H1 (cell line): ENCODE data around the gene EN1. TPM values are rescaled to one million over a fixed set of nuclear protein-coding genes. Genes with fewer than 3 reads are reported as not detected.

Experiments
- CTCF ChIA-PET: fragments of 300-600 bp; sonication (Branson Sonifier 250); formaldehyde crosslinking; loops from one replicate; lab custom pipeline; 2021; ENCODE audit not compliant: partially characterized antibody; lab: Charles Lee
- POLR2A ChIA-PET: fragments of 300-600 bp; sonication (Branson Sonifier 250); formaldehyde crosslinking; loops from one replicate; lab custom pipeline; 2021; ENCODE audit warnings: inconsistent platforms; ENCODE audit not compliant: partially characterized antibody; lab: Charles Lee
- DNase-seq, 2 experiments: peaks; one replicate each; pipeline versions ENCODE4 v3.0.0 to v3.0.0-alpha.2; 2010 to 2022; ENCODE audit warnings: low spot score in 2 of 2, low read depth in 1 of 2, mixed read lengths in 1 of 2
- FAIRE-seq: peaks from 2 replicates; lab custom pipeline; 2011; peaks lifted over from hg19 to GRCh38; lab: Jason Lieb, UNC
- H2AFZ ChIP-seq: 2 replicates; pipeline ENCODE4 v1.8.1; 2012; ENCODE audit warnings: low read length, inconsistent platforms
- H2AK5ac ChIP-seq: 2 replicates; pipeline ENCODE4 v1.6.1; 2013; ENCODE audit warnings: low read depth, low read length
- H2BK120ac ChIP-seq: replicated peaks from 2 replicates; pipeline ENCODE3; 2013; ENCODE audit warnings: low read depth, low read length, inconsistent platforms
- H2BK12ac ChIP-seq: 2 replicates; pipeline ENCODE4 v1.6.1; 2013; ENCODE audit warnings: low read depth, low read length
- H2BK15ac ChIP-seq: 2 replicates; pipeline ENCODE4 v1.6.1; 2013; ENCODE audit warnings: low read length
- H2BK20ac ChIP-seq: 2 replicates; pipeline ENCODE4 v1.6.1; 2013; ENCODE audit warnings: low read length
- H2BK5ac ChIP-seq: 2 replicates; pipeline ENCODE4 v1.6.1; 2013; ENCODE audit warnings: low read depth, low read length
- H3K14ac ChIP-seq: 2 replicates; pipeline ENCODE4 v1.6.1; 2013; ENCODE audit warnings: inconsistent platforms; ENCODE audit not compliant: insufficient read length
- H3K18ac ChIP-seq: 2 replicates; pipeline ENCODE4 v1.6.1; 2013; ENCODE audit warnings: low read length; ENCODE audit errors: extremely low read depth
- H3K23ac ChIP-seq: 2 replicates; pipeline ENCODE4 v1.6.1; 2013; ENCODE audit warnings: inconsistent platforms; ENCODE audit not compliant: insufficient read length
- H3K23me2 ChIP-seq: 2 replicates; pipeline ENCODE4 v1.6.1; 2013; ENCODE audit warnings: low read depth, low read length
- H3K27ac ChIP-seq: 2 replicates; pipeline ENCODE4 v1.6.1; 2011; ENCODE audit warnings: low read depth, low read length, inconsistent platforms
- H3K27me3 ChIP-seq, 4 experiments: replicated peaks in 1 of 4; 1 replicate in 1 of 4; 2 replicates in 3 of 4; pipeline versions ENCODE4 v1.6.1 to v1.8.1; 2011 to 2013; ENCODE audit warnings: low read length in 3 of 4, mild to moderate bottlenecking in 3 of 4, inconsistent platforms in 2 of 4, mixed read lengths in 2 of 4, moderate library complexity in 1 of 4; ENCODE audit not compliant: control insufficient read depth in 3 of 4, insufficient read depth in 3 of 4; ENCODE audit errors: extremely low read depth in 1 of 4
- H3K36me3 ChIP-seq, 4 experiments: 2 replicates each; pipeline versions ENCODE4 v1.6.1 to v1.8.1; 2011 to 2013; ENCODE audit warnings: mild to moderate bottlenecking in 4 of 4, low read length in 3 of 4, moderate library complexity in 2 of 4, control low read depth in 1 of 4, inconsistent platforms in 1 of 4; ENCODE audit not compliant: insufficient read depth in 4 of 4, control insufficient read depth in 2 of 4
- H3K4ac ChIP-seq: replicated peaks from 2 replicates; pipeline ENCODE3; 2013; ENCODE audit warnings: low read length, low read depth, mixed read lengths, inconsistent platforms; ENCODE audit not compliant: insufficient read length
- H3K4me1 ChIP-seq, 4 experiments: replicated peaks in 1 of 4; 1 replicate in 1 of 4; 2 replicates in 3 of 4; pipeline versions ENCODE4 v1.6.1 to v1.8.1; 2011 to 2013; ENCODE audit warnings: low read length in 3 of 4, inconsistent platforms in 2 of 4, mixed read lengths in 1 of 4; ENCODE audit not compliant: insufficient read depth in 4 of 4, control insufficient read depth in 3 of 4
- H3K4me2 ChIP-seq, 2 experiments: 2 replicates each; pipeline versions ENCODE4 v1.6.1 to v1.8.1; 2011 to 2013; ENCODE audit warnings: low read depth in 2 of 2, low read length in 2 of 2, control low read depth in 1 of 2, inconsistent platforms in 1 of 2, mild to moderate bottlenecking in 1 of 2; ENCODE audit not compliant: insufficient read depth in 1 of 2
- H3K4me3 ChIP-seq, 4 experiments: fragments of 200-600, 300-600 bp in 1 of 4; sonication (generic), shearing (Covaris generic), sonication (Bioruptor Twin) in 1 of 4; 2 replicates each; pipeline versions ENCODE4 v1.5.1 to v1.8.1; 2011 to 2016; ENCODE audit warnings: low read length in 4 of 4, low read depth in 3 of 4, control low read depth in 2 of 4, inconsistent platforms in 2 of 4, mild to moderate bottlenecking in 2 of 4, mixed read lengths in 1 of 4, moderate library complexity in 1 of 4; ENCODE audit not compliant: insufficient read depth in 2 of 4; ENCODE audit errors: extremely low read depth in 1 of 4
- H3K56ac ChIP-seq: replicated peaks from 2 replicates; pipeline ENCODE3; 2013; ENCODE audit warnings: low read depth, mild to moderate bottlenecking, mixed read lengths, low read length, inconsistent platforms; ENCODE audit not compliant: insufficient read length
- H3K79me1 ChIP-seq: 2 replicates; pipeline ENCODE4 v1.6.1; 2013; ENCODE audit warnings: low read depth, low read length, control low read depth
- H3K79me2 ChIP-seq, 2 experiments: 2 replicates each; pipeline versions ENCODE4 v1.6.1 to v1.8.1; 2012 to 2013; ENCODE audit warnings: low read length in 2 of 2, mild to moderate bottlenecking in 2 of 2, inconsistent platforms in 1 of 2; ENCODE audit not compliant: insufficient read depth in 2 of 2, control insufficient read depth in 1 of 2
- H3K9ac ChIP-seq, 4 experiments: replicated peaks in 1 of 4; 1 replicate in 1 of 4; 2 replicates in 3 of 4; pipeline versions ENCODE4 v1.6.1 to v1.8.1; 2011 to 2013; ENCODE audit warnings: low read depth in 3 of 4, low read length in 3 of 4, control low read depth in 2 of 4, mild to moderate bottlenecking in 2 of 4, moderate library complexity in 2 of 4, inconsistent platforms in 1 of 4; ENCODE audit errors: extremely low read depth in 1 of 4
- H3K9me3 ChIP-seq, 2 experiments: 2 replicates each; pipeline versions ENCODE4 v1.6.1 to v1.8.1; 2012 to 2013; ENCODE audit warnings: mild to moderate bottlenecking in 2 of 2, moderate library complexity in 2 of 2, control low read depth in 1 of 2, inconsistent platforms in 1 of 2, low read depth in 1 of 2, low read length in 1 of 2, mixed read lengths in 1 of 2; ENCODE audit not compliant: insufficient read depth in 2 of 2
- H4K20me1 ChIP-seq, 2 experiments: replicated peaks in 1 of 2; 2 replicates each; pipeline versions ENCODE3 to v1.8.1; 2011 to 2013; ENCODE audit warnings: inconsistent platforms in 2 of 2, low read length in 2 of 2, mild to moderate bottlenecking in 1 of 2; ENCODE audit not compliant: insufficient read depth in 2 of 2, control insufficient read depth in 1 of 2
- H4K5ac ChIP-seq: 2 replicates; pipeline ENCODE4 v1.6.1; 2013; ENCODE audit warnings: low read length, low read depth, mixed read lengths, inconsistent platforms; ENCODE audit not compliant: insufficient read length
- H4K8ac ChIP-seq: 2 replicates; pipeline ENCODE4 v1.8.0; 2013; ENCODE audit warnings: mild to moderate bottlenecking, moderate library complexity, low read length, inconsistent platforms; ENCODE audit not compliant: insufficient read depth; ENCODE audit errors: extremely low read depth
- H4K91ac ChIP-seq: replicated peaks from 2 replicates; pipeline ENCODE3; 2013; ENCODE audit warnings: low read length, mixed read lengths, inconsistent platforms; ENCODE audit not compliant: insufficient read length
- BRCA1 ChIP-seq: IDR thresholded peaks from 2 replicates; pipeline ENCODE4 v1.6.1; 2012; ENCODE audit warnings: low read depth, low read length, improper control_type of control experiment
- CTCF ChIP-seq, 3 experiments: IDR thresholded peaks; 1 replicate in 2 of 3; 2 replicates in 1 of 3; pipeline versions ENCODE4 v1.5.1 to v1.6.1; 2011; ENCODE audit warnings: low read length in 3 of 3, mild to moderate bottlenecking in 3 of 3, inconsistent platforms in 2 of 3, low read depth in 1 of 3, moderate library complexity in 1 of 3; ENCODE audit not compliant: insufficient read depth in 1 of 3; ENCODE audit errors: control extremely low read depth in 1 of 3
- EZH2 ChIP-seq: fragments of 200-600 bp; sonication (generic); IDR thresholded peaks from 2 replicates; pipeline ENCODE4 v1.7.1; 2012; ENCODE audit warnings: low read depth, mild to moderate bottlenecking, moderate library complexity, low read length, inconsistent platforms; ENCODE audit not compliant: severe bottlenecking
- SUZ12 ChIP-seq: fragments of 200-600 bp; sonication (generic); IDR thresholded peaks from 2 replicates; pipeline ENCODE4 v1.6.1; 2012; ENCODE audit warnings: mild to moderate bottlenecking, inconsistent platforms, low read length, moderate library complexity, mixed read lengths
- ZNF274 ChIP-seq: IDR thresholded peaks from 2 replicates; pipeline ENCODE4 v1.7.0; 2012; ENCODE audit warnings: low read length, borderline replicate concordance; ENCODE audit errors: extremely low read depth
- WGBS, 2 experiments: shearing (Covaris generic) in 1 of 2; methylation state at CpG; one replicate each; pipeline versions ENCODE4 v1.1.6 to v1.1.7; 2013 to 2015; ENCODE audit warnings: low lambda C conversion rate in 2 of 2, mixed read lengths in 2 of 2, inconsistent platforms in 1 of 2, low coverage in 1 of 2, missing lambda C conversion rate in 1 of 2; ENCODE audit not compliant: insufficient replicate concordance in 2 of 2, insufficient coverage in 1 of 2, insufficient read length in 1 of 2; ENCODE audit errors: extremely low coverage in 1 of 2, missing lambda C conversion rate in 1 of 2; 5-methylcytosine and 5-hydroxymethylcytosine counted together
- polyA plus RNA-seq, 7 experiments: library from polyadenylated mRNA; depleted of rRNA in 3 of 7; stranded (reverse) in 5 of 7; unstranded in 2 of 7; fragments of >200 nt in 5 of 7; fragments of 200-250 nt in 2 of 7; gene quantifications; 1 replicate in 5 of 7; 2 replicates in 1 of 7; 4 replicates in 1 of 7; pipeline versions ENCODE4 v1.2.1 to v1.2.3, GENCODE V29; 2011 to 2013; ENCODE audit warnings: missing spikeins in 2 of 7, mixed read lengths in 2 of 7
- total RNA-seq: library from RNA; stranded (reverse); fragmentation: NEBNext Ultra II Directional; extraction: Animal tissue kit (Norgen Biotek cat#: 25700); gene quantifications from 2 replicates; pipeline ENCODE4 v1.2.1, GENCODE V29; 2021

The EN1 gene
- total and polyA plus RNA-seq, 2 of the 8 experiments (the other 6 are each of a cell fraction or from before 2014, with no cell fraction given): not detected

- CTCF ChIA-PET: interaction anchor here (0.7 to 7.4 kb wide), 12 partner anchors 12 to 632 kb away, joined by 3 to 84 read pairs (median 6); partner anchors contain the start of gene EN1
- H3K27ac ChIP-seq: no peak overlapping the region
- H3K56ac ChIP-seq: no peak overlapping the region
- DNase-seq (no peak), FAIRE-seq (no peak)
- peak overlapping the region; percentile 28; the same call in 1 of the 2 replicates for H2AK5ac ChIP-seq
- TF ChIP-seq ZNF274 (no peak), EZH2 (peak; percentile 65), SUZ12 (peak; percentile 49), CTCF (IDR thresholded peaks at IDR 0.05; ENCODE audit: control extremely low read depth in 1 of 3, insufficient read depth in 1 of 3, low read depth in 1 of 3, low read length in 3 of 3) (no peak), BRCA1 (no peak)
- H3K4ac ChIP-seq: no peak overlapping the region
- H2BK15ac ChIP-seq: no peak overlapping the region
- H2AFZ ChIP-seq: no peak overlapping the region
- no peak overlapping the region for H2BK20ac ChIP-seq
- no peak overlapping the region for H2BK5ac ChIP-seq
- H4K20me1 ChIP-seq: peaks cover 11 to 13% of the 10 kb centered on the region in 2 experiments
- 7% methylated on average over 22 of the region's 25 CpGs; no CpG with 5 or more reads in 1 of the 2 experiments for WGBS, 2 experiments
- H2BK12ac ChIP-seq: peak overlapping the region; percentile 86; the same call in 1 of the 2 replicates
- no peak overlapping the region for H3K9ac ChIP-seq
- no peak overlapping the region for H4K5ac ChIP-seq
- H2BK120ac ChIP-seq: no peak overlapping the region
- no peak overlapping the region for H4K91ac ChIP-seq
- no peaks in the 10 kb centered on the region for H3K9me3 ChIP-seq
- POLR2A ChIA-PET: no interaction called here
- peak overlapping the region in 2 of 4 experiments; percentile 26 to 56; a peak in 3 of 8 replicates for H3K4me3 ChIP-seq
- H3K23me2 ChIP-seq: peaks cover 5% of the 10 kb centered on the region; the same call in 1 of the 2 replicates
- H3K36me3 ChIP-seq: peaks cover 0 to 6% (median 0%) of the 10 kb centered on the region in 4 experiments; a peak in 1 of 8 replicates
- peaks cover 2 to 57% (median 38%) of the 10 kb centered on the region in 4 experiments for H3K4me1 ChIP-seq
- H3K14ac ChIP-seq: no peak overlapping the region
- no peaks in the 10 kb centered on the region for H3K79me2 ChIP-seq
- H3K4me2 ChIP-seq: peak overlapping the region; percentile 65 to 67; a peak in 3 of 4 replicates
- H3K23ac ChIP-seq: no peak overlapping the region
- H3K27me3 ChIP-seq: peaks cover 84 to 100% (median 96%) of the 10 kb centered on the region in 4 experiments
- H3K18ac ChIP-seq: peak overlapping the region; percentile 79; the same call in 1 of the 2 replicates
- H3K79me1 ChIP-seq: no peaks in the 10 kb centered on the region
- no peak overlapping the region for H4K8ac ChIP-seq
Observed at GRCh38 chr2:118856330-118856977, 9.0 kb upstream of the EN1 start.
